GM23338 (cell line): ENCODE measurements around the gene SDHAF4. TPM values are rescaled to one million over a fixed set of nuclear protein-coding genes. Genes with fewer than 3 reads are reported as not detected.

Experiments
- ATAC-seq: fragments of 200-7000 bp; cut with Tn5 transposase; 3 replicates; pipeline ENCODE4 v1.9.1; 2020
- DNase-seq: peaks from one replicate; pipeline ENCODE4 v3.0.0-alpha.2; 2015; ENCODE audit warnings: low spot score
- H2AFZ ChIP-seq: fragments of 200-600 bp; sonication (generic); 2 replicates; pipeline ENCODE4 v1.8.0; 2016; ENCODE audit warnings: antibody characterized with exemption, mild to moderate bottlenecking, moderate library complexity
- H3F3A ChIP-seq: fragments of 200-600 bp; sonication (generic); replicated peaks from 2 replicates; pipeline ENCODE4 v1.8.0; 2017; ENCODE audit warnings: antibody characterized with exemption, mixed run types, low read depth
- H3K27ac ChIP-seq: fragments of 200-600 bp; sonication (generic); 2 replicates; pipeline ENCODE4 v1.6.1; 2016; ENCODE audit warnings: low read depth
- H3K27me3 ChIP-seq: fragments of 200-600 bp; sonication (generic); 2 replicates; pipeline ENCODE4 v1.8.0; 2016; ENCODE audit warnings: mild to moderate bottlenecking, mixed run types, moderate library complexity; ENCODE audit not compliant: insufficient read depth
- H3K36me3 ChIP-seq: fragments of 200-600 bp; sonication (generic); 2 replicates; pipeline ENCODE4 v1.8.0; 2016; ENCODE audit warnings: mild to moderate bottlenecking; ENCODE audit not compliant: insufficient read depth
- H3K4me1 ChIP-seq: fragments of 200-600 bp; sonication (generic); 2 replicates; pipeline ENCODE4 v1.8.0; 2016; ENCODE audit warnings: mild to moderate bottlenecking, moderate library complexity; ENCODE audit not compliant: insufficient read depth
- H3K4me2 ChIP-seq: fragments of 200-600 bp; sonication (generic); 2 replicates; pipeline ENCODE4 v1.7.1; 2017; ENCODE audit warnings: mixed run types
- H3K4me3 ChIP-seq: fragments of 200-600 bp; sonication (generic); 2 replicates; pipeline ENCODE4 v1.6.1; 2016; ENCODE audit warnings: mixed run types
- H3K79me2 ChIP-seq: fragments of 200-600 bp; sonication (generic); replicated peaks from 2 replicates; pipeline ENCODE4 v1.8.0; 2017; ENCODE audit warnings: mild to moderate bottlenecking; ENCODE audit not compliant: insufficient read depth
- H3K9me2 ChIP-seq: fragments of 200-600 bp; sonication (generic); 2 replicates; pipeline ENCODE4 v1.8.0; 2017; ENCODE audit not compliant: insufficient read depth
- H4K20me1 ChIP-seq: fragments of 200-600 bp; sonication (generic); replicated peaks from 2 replicates; pipeline ENCODE4 v1.8.0; 2017; ENCODE audit warnings: mild to moderate bottlenecking; ENCODE audit not compliant: insufficient read depth
- H3K27ac Mint-ChIP-seq: 2 replicates; pipeline ENCODE4 v1.8.0; 2020; ENCODE audit warnings: inconsistent platforms, mild to moderate bottlenecking, moderate library complexity, mixed read lengths
- H3K27me3 Mint-ChIP-seq: 3 replicates; pipeline ENCODE4 v1.8.0; 2022; ENCODE audit warnings: low read depth, mild to moderate bottlenecking, moderate library complexity, mixed read lengths, inconsistent platforms; ENCODE audit not compliant: insufficient read depth, poor library complexity
- H3K36me3 Mint-ChIP-seq: 3 replicates; pipeline ENCODE4 v1.8.0; 2021; ENCODE audit warnings: low read depth, mild to moderate bottlenecking, inconsistent platforms, moderate library complexity, mixed read lengths
- H3K4me1 Mint-ChIP-seq: 3 replicates; pipeline ENCODE4 v1.8.0; 2020; ENCODE audit warnings: mild to moderate bottlenecking, inconsistent platforms, mixed read lengths
- H3K4me3 Mint-ChIP-seq: 3 replicates; pipeline ENCODE4 v1.8.0; 2021; ENCODE audit warnings: moderate library complexity, mild to moderate bottlenecking, inconsistent platforms, mixed read lengths
- H3K9me3 Mint-ChIP-seq: 3 replicates; pipeline ENCODE4 v1.8.0; 2020; ENCODE audit warnings: moderate library complexity, mild to moderate bottlenecking, inconsistent platforms, mixed read lengths
- CREB1 ChIP-seq: fragments of 250-450 bp; sonication (Bioruptor Pico); IDR thresholded peaks from 2 replicates; pipeline ENCODE4 v1.5.0; 2020; ENCODE audit warnings: low read depth, mild to moderate bottlenecking, moderate library complexity
- EZH2 ChIP-seq: fragments of 200-600 bp; sonication (generic); IDR thresholded peaks from one replicate; pipeline ENCODE4 v1.8.0; 2017; ENCODE audit warnings: antibody characterized with exemption, mild to moderate bottlenecking, low read depth; ENCODE audit not compliant: unreplicated experiment
- EZH2phosphoT487 ChIP-seq: fragments of 200-600 bp; sonication (generic); IDR thresholded peaks from one replicate; pipeline ENCODE4 v1.8.1; 2018; ENCODE audit warnings: antibody characterized with exemption; ENCODE audit not compliant: unreplicated experiment
- JUNB ChIP-seq: IDR thresholded peaks from one replicate; pipeline ENCODE4 v1.6.1; 2016; ENCODE audit warnings: antibody characterized with exemption; ENCODE audit not compliant: unreplicated experiment
- NANOG ChIP-seq: IDR thresholded peaks from 2 replicates; pipeline ENCODE4 v1.6.1; 2016; ENCODE audit warnings: antibody characterized with exemption, borderline replicate concordance
- POLR2AphosphoS5 ChIP-seq: IDR thresholded peaks from 2 replicates; pipeline ENCODE4 v1.6.1; 2016; ENCODE audit warnings: antibody characterized with exemption, low read depth
- STAT1 ChIP-seq: IDR thresholded peaks from one replicate; pipeline ENCODE4 v1.6.1; 2016; ENCODE audit warnings: antibody characterized with exemption; ENCODE audit not compliant: unreplicated experiment
- ZNF114 ChIP-seq: fragments of 250-450 bp; sonication (Bioruptor Pico); IDR thresholded peaks from 2 replicates; pipeline ENCODE4 v1.5.0; 2020; ENCODE audit warnings: mild to moderate bottlenecking, moderate library complexity
- ZNF331 ChIP-seq: fragments of 250-450 bp; sonication (Bioruptor Pico); IDR thresholded peaks from 2 replicates; pipeline ENCODE4 v1.5.0; 2020; ENCODE audit warnings: low read depth, mild to moderate bottlenecking, moderate library complexity
- polyA plus RNA-seq: library from polyadenylated mRNA; unstranded; fragments of >200 nt; fragmentation: Nextera tagmentation; extraction: Ambion mirVana; gene quantifications from 2 replicates; pipeline ENCODE4 v1.2.1, GENCODE V29; 2016
- total RNA-seq: library from RNA; depleted of rRNA; stranded (reverse); fragments of >200 nt; shearing (Covaris generic); gene quantifications from 2 replicates; pipeline ENCODE4 v1.2.3, GENCODE V29; 2014
- TF ChIP-seq, protein P1 (sequence below): IDR thresholded peaks from one replicate; pipeline ENCODE4 v1.6.1; 2018; ENCODE audit warnings: antibody characterized with exemption; ENCODE audit not compliant: unreplicated experiment
- TF ChIP-seq, protein P2 (sequence below): fragments of 250-450 bp; sonication (Bioruptor Pico); IDR thresholded peaks from 2 replicates; pipeline ENCODE4 v1.5.0; 2020; ENCODE audit warnings: mild to moderate bottlenecking, moderate library complexity
- TF ChIP-seq, protein P3 (sequence below), 2 experiments: fragments of 200-600 bp in 1 of 2; sonication (generic) in 1 of 2; conservative IDR thresholded peaks; 2 replicates each; pipeline versions ENCODE4 v1.5.1 to v1.6.1; 2016 to 2017; ENCODE audit warnings: antibody characterized with exemption in 2 of 2, low read depth in 2 of 2, mild to moderate bottlenecking in 2 of 2, moderate library complexity in 1 of 2
- TF ChIP-seq, protein P4 (sequence below): IDR thresholded peaks from 2 replicates; pipeline ENCODE4 v1.6.1; 2016; ENCODE audit warnings: antibody characterized with exemption

The SDHAF4 gene
- total and polyA plus RNA-seq, 2 experiments from 2014 or later = 12.2 to 30.4 TPM

DNA sequence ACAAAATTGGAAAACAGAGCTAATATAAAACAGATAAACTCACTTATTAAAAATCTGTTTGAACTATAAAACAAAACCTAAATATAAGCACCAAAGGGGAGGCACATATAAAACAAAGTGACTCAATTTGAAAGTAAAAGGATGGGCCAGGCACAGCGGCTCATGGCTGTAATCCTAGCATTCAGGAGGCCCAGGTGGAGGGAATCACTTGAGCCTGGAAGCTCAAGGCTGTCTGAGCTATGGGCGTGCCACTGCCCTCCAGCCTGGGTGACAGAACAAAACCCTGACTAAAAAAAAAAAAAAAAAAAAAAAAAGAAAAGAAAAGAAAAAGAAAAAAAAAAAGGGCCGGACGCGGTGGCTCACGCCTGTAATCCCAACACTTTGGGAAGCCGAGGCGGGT, 69.9 kb downstream of the SDHAF4 start (continued):
- no peak for TF ChIP-seq EZH2

DNA sequence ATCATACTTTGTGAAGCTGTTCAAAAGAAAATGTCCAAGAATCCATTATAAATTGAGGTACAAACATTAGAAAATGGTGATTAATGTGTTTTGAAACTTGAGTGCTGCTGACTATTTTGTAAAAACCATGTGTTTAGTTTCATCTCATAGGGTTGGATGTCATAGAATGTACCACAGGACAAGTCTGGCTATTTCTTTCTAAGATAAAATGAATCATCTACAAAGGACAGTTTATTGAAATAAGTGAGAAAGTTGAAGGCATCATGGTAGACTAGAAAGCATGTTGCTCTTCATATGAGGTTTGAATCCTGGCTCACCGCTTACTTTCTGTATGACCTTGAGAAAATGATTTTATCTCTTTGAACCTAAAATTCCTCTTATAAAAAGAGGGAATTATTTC, 71.7 kb downstream of the SDHAF4 start:
- no peak overlapping the region for H3K27ac ChIP-seq
- H3K4me3 ChIP-seq = no peak overlapping the region
- H3K4me1 ChIP-seq = no peaks in the 10 kb centered on the region
- H3K4me1 Mint-ChIP-seq = peaks cover 3% of the 10 kb centered on the region; the same call in 1 of the 3 replicates
- ATAC-seq = no peak
- H3K27me3 ChIP-seq = no peaks in the 10 kb centered on the region
- H4K20me1 ChIP-seq = no peaks in the 10 kb centered on the region
- no peaks in the 10 kb centered on the region for H3F3A ChIP-seq
- H3K9me2 ChIP-seq = no peaks in the 10 kb centered on the region
- no peak overlapping the region for H3K4me2 ChIP-seq
- no peaks in the 10 kb centered on the region for H3K9me3 Mint-ChIP-seq
- no peaks in the 10 kb centered on the region for H3K79me2 ChIP-seq
- H3K4me3 Mint-ChIP-seq = no peak overlapping the region
- no peaks in the 10 kb centered on the region for H3K36me3 Mint-ChIP-seq
- DNase-seq = no peak
- no peaks in the 10 kb centered on the region for H3K36me3 ChIP-seq
- H3K27me3 Mint-ChIP-seq = peaks cover 6% of the 10 kb centered on the region
- H3K27ac Mint-ChIP-seq = no peak overlapping the region
- H2AFZ ChIP-seq = no peak overlapping the region
- TF ChIP-seq, protein P1, sequence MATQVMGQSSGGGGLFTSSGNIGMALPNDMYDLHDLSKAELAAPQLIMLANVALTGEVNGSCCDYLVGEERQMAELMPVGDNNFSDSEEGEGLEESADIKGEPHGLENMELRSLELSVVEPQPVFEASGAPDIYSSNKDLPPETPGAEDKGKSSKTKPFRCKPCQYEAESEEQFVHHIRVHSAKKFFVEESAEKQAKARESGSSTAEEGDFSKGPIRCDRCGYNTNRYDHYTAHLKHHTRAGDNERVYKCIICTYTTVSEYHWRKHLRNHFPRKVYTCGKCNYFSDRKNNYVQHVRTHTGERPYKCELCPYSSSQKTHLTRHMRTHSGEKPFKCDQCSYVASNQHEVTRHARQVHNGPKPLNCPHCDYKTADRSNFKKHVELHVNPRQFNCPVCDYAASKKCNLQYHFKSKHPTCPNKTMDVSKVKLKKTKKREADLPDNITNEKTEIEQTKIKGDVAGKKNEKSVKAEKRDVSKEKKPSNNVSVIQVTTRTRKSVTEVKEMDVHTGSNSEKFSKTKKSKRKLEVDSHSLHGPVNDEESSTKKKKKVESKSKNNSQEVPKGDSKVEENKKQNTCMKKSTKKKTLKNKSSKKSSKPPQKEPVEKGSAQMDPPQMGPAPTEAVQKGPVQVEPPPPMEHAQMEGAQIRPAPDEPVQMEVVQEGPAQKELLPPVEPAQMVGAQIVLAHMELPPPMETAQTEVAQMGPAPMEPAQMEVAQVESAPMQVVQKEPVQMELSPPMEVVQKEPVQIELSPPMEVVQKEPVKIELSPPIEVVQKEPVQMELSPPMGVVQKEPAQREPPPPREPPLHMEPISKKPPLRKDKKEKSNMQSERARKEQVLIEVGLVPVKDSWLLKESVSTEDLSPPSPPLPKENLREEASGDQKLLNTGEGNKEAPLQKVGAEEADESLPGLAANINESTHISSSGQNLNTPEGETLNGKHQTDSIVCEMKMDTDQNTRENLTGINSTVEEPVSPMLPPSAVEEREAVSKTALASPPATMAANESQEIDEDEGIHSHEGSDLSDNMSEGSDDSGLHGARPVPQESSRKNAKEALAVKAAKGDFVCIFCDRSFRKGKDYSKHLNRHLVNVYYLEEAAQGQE = no peak
- TF ChIP-seq STAT1 (no peak), ZNF331 (CRISPR knock-in tag) (no peak), POLR2AphosphoS5 (no peak), EZH2 (no peak), NANOG (no peak), EZH2phosphoT487 (no peak), ZNF114 (CRISPR knock-in tag) (no peak), JUNB (no peak), CREB1 (no peak)
- TF ChIP-seq, protein P2, sequence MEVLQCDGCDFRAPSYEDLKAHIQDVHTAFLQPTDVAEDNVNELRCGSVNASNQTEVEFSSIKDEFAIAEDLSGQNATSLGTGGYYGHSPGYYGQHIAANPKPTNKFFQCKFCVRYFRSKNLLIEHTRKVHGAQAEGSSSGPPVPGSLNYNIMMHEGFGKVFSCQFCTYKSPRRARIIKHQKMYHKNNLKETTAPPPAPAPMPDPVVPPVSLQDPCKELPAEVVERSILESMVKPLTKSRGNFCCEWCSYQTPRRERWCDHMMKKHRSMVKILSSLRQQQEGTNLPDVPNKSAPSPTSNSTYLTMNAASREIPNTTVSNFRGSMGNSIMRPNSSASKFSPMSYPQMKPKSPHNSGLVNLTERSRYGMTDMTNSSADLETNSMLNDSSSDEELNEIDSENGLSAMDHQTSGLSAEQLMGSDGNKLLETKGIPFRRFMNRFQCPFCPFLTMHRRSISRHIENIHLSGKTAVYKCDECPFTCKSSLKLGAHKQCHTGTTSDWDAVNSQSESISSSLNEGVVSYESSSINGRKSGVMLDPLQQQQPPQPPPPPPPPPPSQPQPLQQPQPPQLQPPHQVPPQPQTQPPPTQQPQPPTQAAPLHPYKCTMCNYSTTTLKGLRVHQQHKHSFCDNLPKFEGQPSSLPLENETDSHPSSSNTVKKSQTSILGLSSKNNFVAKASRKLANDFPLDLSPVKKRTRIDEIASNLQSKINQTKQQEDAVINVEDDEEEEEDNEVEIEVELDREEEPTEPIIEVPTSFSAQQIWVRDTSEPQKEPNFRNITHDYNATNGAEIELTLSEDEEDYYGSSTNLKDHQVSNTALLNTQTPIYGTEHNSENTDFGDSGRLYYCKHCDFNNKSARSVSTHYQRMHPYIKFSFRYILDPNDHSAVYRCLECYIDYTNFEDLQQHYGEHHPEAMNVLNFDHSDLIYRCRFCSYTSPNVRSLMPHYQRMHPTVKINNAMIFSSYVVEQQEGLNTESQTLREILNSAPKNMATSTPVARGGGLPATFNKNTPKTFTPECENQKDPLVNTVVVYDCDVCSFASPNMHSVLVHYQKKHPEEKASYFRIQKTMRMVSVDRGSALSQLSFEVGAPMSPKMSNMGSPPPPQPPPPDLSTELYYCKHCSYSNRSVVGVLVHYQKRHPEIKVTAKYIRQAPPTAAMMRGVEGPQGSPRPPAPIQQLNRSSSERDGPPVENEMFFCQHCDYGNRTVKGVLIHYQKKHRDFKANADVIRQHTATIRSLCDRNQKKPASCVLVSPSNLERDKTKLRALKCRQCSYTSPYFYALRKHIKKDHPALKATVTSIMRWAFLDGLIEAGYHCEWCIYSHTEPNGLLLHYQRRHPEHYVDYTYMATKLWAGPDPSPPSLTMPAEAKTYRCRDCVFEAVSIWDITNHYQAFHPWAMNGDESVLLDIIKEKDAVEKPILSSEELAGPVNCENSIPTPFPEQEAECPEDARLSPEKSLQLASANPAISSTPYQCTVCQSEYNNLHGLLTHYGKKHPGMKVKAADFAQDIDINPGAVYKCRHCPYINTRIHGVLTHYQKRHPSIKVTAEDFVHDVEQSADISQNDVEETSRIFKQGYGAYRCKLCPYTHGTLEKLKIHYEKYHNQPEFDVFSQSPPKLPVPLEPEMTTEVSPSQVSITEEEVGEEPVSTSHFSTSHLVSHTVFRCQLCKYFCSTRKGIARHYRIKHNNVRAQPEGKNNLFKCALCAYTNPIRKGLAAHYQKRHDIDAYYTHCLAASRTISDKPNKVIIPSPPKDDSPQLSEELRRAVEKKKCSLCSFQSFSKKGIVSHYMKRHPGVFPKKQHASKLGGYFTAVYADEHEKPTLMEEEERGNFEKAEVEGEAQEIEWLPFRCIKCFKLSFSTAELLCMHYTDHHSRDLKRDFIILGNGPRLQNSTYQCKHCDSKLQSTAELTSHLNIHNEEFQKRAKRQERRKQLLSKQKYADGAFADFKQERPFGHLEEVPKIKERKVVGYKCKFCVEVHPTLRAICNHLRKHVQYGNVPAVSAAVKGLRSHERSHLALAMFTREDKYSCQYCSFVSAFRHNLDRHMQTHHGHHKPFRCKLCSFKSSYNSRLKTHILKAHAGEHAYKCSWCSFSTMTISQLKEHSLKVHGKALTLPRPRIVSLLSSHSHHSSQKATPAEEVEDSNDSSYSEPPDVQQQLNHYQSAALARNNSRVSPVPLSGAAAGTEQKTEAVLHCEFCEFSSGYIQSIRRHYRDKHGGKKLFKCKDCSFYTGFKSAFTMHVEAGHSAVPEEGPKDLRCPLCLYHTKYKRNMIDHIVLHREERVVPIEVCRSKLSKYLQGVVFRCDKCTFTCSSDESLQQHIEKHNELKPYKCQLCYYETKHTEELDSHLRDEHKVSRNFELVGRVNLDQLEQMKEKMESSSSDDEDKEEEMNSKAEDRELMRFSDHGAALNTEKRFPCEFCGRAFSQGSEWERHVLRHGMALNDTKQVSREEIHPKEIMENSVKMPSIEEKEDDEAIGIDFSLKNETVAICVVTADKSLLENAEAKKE (CRISPR knock-in tag) = no peak
- TF ChIP-seq, protein P3, sequence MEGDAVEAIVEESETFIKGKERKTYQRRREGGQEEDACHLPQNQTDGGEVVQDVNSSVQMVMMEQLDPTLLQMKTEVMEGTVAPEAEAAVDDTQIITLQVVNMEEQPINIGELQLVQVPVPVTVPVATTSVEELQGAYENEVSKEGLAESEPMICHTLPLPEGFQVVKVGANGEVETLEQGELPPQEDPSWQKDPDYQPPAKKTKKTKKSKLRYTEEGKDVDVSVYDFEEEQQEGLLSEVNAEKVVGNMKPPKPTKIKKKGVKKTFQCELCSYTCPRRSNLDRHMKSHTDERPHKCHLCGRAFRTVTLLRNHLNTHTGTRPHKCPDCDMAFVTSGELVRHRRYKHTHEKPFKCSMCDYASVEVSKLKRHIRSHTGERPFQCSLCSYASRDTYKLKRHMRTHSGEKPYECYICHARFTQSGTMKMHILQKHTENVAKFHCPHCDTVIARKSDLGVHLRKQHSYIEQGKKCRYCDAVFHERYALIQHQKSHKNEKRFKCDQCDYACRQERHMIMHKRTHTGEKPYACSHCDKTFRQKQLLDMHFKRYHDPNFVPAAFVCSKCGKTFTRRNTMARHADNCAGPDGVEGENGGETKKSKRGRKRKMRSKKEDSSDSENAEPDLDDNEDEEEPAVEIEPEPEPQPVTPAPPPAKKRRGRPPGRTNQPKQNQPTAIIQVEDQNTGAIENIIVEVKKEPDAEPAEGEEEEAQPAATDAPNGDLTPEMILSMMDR (conservative IDR thresholded peaks at IDR 0.05; ENCODE audit: low read depth in 2 of 2) = no peak
- TF ChIP-seq, protein P4, sequence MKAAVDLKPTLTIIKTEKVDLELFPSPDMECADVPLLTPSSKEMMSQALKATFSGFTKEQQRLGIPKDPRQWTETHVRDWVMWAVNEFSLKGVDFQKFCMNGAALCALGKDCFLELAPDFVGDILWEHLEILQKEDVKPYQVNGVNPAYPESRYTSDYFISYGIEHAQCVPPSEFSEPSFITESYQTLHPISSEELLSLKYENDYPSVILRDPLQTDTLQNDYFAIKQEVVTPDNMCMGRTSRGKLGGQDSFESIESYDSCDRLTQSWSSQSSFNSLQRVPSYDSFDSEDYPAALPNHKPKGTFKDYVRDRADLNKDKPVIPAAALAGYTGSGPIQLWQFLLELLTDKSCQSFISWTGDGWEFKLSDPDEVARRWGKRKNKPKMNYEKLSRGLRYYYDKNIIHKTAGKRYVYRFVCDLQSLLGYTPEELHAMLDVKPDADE = no peak
